Upper lobe of left lung (tissue), 4 donors: Measurements from ENCODE around the gene MYEOV.

Experiments used
- EP300 ChIP-seq, 4 donors: sonication (generic); formaldehyde crosslinking; IDR thresholded peaks; one replicate each; pipeline ENCODE4 v1.5.1; 2017; ENCODE audit warnings: antibody characterized with exemption in 4 of 4, control low read depth in 2 of 4
- POLR2A ChIP-seq, 4 donors: fragments of 450-650 bp; IDR thresholded peaks; one replicate each; pipeline ENCODE4 v1.5.1; 2016 to 2017; ENCODE audit warnings: antibody characterized with exemption in 4 of 4, mild to moderate bottlenecking in 2 of 4
- POLR2AphosphoS5 ChIP-seq, 2 donors: sonication (generic); formaldehyde crosslinking; IDR thresholded peaks; one replicate each; pipeline ENCODE4 v1.5.1; 2017; ENCODE audit warnings: antibody characterized with exemption in 2 of 2
- TF ChIP-seq, protein P1 (sequence below), 6 experiments: fragments of 450-650 bp in 4 of 6; fragments of 200-600 bp in 2 of 6; sonication (generic) in 2 of 6; IDR thresholded peaks; one replicate each; pipeline ENCODE4 v1.5.1; 2016 to 2019; ENCODE audit warnings: antibody characterized with exemption in 6 of 6

DNA sequence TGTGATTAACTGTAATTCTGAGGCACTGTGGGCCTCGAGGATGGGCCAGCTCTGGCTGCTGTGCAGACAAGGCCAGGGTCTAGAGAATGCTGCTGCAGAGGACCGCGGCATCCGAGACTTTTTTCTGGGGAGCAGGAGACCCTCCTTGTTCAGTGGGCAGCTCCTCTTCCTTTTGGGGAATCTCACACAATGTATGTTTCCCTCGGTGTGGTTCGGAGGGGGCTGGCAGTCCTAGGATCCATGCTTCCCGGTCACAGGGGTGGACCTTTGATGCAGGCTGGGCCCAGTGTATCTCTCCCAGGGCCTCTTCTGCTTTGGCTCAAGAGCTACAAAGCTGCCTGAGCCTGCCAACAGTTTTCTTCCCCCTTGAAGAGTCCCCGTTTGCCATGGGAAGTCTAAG lies 31.5 kb downstream of the MYEOV start:
- TF ChIP-seq, protein P1, sequence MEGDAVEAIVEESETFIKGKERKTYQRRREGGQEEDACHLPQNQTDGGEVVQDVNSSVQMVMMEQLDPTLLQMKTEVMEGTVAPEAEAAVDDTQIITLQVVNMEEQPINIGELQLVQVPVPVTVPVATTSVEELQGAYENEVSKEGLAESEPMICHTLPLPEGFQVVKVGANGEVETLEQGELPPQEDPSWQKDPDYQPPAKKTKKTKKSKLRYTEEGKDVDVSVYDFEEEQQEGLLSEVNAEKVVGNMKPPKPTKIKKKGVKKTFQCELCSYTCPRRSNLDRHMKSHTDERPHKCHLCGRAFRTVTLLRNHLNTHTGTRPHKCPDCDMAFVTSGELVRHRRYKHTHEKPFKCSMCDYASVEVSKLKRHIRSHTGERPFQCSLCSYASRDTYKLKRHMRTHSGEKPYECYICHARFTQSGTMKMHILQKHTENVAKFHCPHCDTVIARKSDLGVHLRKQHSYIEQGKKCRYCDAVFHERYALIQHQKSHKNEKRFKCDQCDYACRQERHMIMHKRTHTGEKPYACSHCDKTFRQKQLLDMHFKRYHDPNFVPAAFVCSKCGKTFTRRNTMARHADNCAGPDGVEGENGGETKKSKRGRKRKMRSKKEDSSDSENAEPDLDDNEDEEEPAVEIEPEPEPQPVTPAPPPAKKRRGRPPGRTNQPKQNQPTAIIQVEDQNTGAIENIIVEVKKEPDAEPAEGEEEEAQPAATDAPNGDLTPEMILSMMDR (IDR thresholded peaks at IDR 0.05), result no peak
- TF ChIP-seq EP300 (IDR thresholded peaks at IDR 0.05), result no peak
- TF ChIP-seq POLR2A (IDR thresholded peaks at IDR 0.05), result no peak
- TF ChIP-seq POLR2AphosphoS5 (IDR thresholded peaks at IDR 0.05), result no peak
